Stimulated activated CD4-positive, alpha-beta T cell treated with anti-CD3 and anti-CD28 coated beads, Interleukin-1b, Interleukin-23, amount 100 ng/mL, for 4 hours (primary cell): Measurements from ENCODE around the gene MPZL1.
"Not testable (repeated sequence)": the region's sequence is repeated elsewhere in the genome, so short reads cannot be mapped to it uniquely, and the experiment has no call there.

Experiments used
- DNase-seq, 2 donors: peaks; one replicate each; pipeline ENCODE4 v3.0.0-alpha.2; 2020; ENCODE audit warnings: low read depth in 2 of 2

The MPZL1 gene

DNA sequence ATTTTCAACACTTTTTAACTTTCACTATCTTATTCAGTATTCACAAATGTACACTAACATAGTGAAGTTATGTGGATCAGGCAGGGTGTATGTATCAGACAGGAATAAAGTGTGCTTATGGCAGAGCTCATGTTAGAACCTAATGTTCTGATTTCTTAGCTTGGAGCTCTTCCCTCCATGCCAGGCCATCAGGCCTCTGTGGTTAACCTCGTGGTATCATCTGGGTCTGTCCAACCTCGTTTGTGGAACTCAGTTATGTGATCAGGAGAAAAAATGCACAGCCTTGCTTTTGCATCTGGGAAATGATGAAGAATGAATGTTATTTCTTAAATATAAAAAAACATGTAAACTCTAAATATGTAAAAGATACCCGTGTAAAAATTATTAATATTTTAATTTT lies 86.9 kb downstream of the MPZL1 start:
- DNase-seq, result no peak

DNA sequence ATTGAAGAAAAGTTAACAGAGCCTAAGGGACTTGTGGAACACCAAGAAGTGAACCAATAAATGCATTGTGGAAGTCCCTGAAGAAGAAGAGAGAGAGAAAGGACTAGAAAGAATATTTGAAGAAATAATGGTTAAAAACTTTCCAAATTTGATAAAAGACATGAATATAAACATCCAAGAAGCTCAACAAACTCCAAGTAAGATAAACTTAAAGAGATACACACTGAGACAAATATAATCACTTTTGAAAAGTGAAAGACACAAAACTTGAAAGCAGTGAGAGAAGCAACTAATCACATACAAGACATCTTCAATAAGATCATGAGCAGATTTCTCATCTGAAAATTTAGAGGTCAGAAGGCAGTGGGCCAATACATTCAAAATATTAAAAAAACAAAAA lies 91.2 kb downstream of the MPZL1 start:
- DNase-seq, result no peak

DNA sequence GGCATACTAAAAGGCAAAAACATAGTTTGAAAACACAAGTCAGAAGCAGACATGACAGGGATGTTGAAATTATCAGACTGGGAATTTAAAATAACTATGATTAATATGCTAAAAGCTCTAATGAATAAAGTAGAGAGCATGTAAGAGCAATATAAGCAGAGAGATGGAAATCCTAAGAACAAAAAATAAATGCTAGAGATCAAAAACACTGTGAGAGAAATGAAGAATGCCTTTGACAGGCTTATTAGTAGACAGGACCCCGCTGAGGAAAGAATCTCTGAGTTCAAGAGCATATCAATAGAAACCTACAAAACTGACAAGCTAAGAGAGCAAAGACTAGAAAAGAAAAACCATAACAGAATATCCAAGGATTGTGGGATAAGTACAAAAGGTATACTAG lies 93.9 kb downstream of the MPZL1 start:
- DNase-seq, result no peak

DNA sequence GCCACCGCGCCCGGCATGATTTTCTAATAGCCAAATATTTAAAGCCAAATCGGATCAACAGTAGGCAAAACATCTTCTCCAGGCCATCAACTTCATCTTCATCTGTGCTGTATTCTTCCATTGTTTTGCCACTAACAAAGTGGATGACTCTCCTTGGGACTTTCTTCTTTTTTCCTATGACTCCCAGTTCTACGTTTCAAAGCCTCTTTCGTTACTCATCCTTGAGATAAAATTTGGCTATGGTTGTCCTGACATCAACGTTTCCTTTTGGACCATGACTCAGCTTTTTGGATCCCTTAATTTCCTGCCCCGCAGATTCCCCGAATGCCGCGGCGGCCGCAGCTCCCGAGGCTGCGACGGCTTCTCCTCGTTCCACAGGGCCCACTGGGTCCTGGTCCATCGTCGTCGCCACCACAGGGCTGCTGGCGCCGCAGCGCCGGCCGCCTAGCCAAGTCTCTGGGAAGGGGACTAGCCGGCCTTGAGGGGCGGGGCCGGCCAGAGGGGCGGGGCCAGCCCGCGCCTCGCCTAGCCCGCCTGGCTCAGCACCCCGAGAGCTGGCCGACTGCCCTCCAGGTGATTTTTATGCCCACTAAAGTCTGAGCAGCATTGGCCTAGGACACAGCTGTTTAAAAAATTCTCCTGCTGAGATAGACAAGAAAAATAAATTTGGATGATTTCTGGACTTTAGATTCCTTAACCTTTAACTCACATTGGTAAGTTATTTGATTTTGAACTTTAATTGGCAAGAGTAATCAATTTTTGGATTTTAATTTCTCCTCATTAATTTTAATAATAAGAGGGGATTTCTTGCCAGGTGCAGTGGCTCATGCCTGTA lies 98.3 kb downstream of the MPZL1 start:
- peak in 1 of 2 donors; percentile 13 for DNase-seq

DNA sequence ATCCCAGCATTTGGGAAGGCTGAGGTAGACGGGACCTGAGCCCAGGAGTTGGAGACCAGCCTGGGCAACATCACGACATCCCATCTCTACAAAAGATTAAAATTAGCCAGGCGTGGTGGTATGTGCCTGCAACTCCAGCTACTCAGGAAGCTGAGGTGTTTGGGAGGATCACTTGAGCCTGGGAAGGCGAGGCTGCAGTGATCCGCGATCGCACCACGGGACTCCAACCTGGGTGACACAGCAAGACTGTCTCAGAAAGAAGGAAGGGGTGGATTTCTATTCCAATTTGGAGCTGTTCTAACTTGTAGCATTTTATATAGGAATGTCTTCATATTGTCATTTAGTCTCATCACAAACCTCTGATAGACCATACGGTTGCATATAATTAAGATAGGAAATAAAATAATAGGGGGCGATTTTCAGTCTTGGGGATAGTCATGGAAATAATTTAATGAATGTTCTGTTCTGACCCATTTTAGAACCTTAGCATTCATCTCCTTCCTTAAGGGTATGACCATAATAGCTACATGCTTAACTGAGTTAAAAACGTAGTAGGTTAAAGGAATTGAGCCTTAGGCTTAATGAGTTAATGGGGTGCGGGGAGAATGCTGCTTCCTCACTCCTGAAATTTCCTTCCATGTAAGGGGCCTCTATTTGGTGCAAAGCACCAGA lies 99.0 kb downstream of the MPZL1 start:
- DNase-seq, result no peak

DNA sequence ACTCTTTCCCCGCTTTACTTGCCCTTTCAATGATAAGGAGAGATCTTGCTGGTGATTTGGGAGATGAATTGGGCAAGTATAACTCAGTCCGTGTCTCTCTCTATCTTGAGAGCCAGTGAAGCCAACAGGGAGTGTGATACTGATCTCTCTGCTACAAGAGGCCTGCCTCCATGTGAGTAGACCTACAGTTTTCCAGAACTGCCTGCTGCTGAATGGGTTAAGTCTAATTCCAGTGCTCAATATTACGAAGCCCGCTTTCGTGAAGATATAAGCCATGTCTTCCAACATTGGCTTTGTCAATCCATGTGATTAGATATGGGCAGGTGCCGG lies 99.5 kb downstream of the MPZL1 start:
- no peak for DNase-seq

DNA sequence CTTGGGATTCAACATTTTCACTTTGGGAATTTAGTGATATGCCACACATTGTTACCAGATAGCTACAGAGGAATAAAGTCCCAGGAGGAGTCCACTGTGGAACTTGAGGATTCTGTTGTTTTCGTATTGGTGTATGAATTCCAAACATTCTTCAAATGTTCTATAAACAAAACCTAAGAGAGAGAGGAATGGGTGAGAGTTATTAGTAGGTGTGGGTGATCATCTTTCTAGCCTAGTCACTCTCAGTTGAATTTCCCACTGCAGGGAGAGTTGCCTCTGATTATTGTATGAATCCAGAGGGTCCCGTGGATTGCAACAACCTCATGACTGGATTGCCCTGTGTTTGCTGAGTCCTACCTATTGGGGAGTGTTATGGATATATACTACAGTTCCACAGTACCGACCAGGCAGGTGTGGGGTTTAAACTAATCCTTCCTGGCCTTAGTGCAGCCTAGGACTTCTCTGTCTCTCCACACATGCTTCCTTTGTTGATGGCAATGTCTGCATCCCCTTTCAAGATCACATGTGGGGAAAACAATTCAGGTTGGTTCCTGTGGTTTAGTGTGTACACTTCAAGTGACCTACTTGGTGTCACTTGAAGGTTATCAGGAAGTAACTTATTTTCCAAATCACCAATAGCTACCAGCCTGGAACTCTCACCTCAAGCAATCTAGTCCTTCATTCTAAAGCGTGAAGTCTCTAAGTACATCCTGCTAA lies 100.3 kb downstream of the MPZL1 start:
- DNase-seq, result no peak

DNA sequence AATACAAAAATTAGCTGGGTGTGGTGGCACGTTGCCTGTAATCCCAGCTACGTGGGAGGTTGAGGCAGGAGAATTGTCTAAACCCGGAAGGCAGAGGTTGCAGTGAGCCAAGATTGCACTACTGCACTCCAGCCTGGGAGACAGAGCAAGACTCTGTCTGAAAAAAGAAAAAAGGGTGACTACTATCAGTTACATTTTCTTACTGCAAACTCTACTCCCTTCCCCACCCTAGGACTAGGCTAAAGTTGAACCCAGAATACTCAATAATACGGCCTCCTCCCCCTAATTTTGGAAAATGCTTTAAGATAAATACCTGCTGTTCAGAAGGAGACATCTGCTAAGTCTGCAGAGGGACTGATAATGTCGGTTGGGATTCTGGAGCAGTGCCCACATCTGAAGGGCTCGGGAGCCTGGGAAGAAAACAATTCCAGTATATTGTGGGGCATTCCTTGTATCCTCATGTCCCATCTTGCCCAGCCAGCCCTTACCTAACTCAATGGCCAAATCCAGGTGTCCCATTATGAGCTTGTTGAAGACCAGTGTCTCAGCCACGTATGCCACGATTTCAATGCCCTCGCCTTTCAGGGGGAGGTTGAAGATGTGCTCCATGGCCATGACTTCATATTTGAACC lies 102.5 kb downstream of the MPZL1 start:
- DNase-seq, result no peak

DNA sequence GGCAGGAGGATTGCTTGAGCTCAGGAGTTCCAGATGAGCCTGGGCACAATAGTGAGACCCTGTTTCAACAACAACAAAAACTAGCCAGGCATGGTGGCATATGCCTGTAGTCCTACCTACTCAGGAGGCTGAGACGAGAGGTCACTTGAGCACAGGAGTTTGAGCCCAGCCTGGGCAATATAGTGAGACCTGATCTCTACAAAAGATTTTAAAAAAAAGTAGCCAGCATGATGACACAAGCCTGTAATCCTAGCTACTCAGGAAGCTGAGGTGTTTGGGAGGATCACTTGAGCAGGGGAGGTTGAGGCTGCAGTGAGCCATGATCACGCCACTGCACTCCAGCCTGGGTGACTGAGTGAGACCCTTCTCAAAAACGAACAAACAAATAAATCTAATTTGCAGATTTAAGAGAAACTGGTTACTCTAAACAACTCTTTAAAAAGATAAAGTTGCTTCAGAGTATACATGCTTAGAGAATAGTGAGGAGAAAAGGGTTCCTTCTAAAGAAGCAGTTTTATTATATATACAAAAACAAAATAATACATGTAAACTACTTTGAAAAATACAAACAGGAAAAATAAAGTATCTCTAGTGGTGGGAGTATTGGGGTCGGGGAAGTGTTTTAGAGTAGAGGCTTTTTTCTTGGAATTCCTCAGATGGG lies 103.8 kb downstream of the MPZL1 start:
- DNase-seq, result no peak

DNA sequence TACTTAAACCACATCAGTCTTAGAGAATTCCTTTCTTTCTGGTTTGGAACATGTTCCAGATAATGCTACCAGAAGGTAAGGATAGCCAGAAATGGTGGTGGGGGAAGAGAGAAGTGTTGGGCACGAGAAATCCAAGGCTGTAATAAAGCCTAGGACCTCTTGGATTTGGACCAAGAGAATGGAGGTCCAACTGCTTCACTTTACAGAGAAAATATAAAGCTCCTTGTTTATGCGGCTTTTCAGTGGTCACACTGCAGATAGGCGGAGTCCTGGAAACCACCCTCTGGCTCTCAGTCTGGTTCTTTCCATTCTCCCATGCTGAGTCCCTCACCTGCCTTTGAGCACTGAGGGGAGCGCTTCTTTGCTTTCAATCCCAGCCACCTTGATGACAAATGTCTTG lies 104.3 kb downstream of the MPZL1 start:
- DNase-seq, result no peak

DNA sequence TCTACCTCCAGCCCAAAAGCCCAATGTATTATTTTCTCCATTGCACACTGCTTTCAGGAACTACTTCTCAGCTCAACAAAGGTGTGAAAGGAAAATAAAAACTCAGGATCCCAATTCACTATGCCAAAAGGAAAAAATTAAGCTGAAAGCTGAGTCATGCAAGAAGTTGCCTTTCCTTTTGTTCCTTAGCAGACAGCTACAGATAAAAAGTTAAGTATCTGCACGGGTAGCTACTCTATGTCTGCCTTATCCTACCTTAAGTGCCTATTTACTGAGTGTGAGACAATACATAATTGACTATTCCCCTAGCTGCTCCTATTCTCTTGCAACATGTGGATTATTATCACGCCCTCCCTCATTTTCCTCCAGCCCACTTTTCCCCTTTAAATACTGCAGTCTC lies 108.1 kb downstream of the MPZL1 start:
- DNase-seq, result no peak

DNA sequence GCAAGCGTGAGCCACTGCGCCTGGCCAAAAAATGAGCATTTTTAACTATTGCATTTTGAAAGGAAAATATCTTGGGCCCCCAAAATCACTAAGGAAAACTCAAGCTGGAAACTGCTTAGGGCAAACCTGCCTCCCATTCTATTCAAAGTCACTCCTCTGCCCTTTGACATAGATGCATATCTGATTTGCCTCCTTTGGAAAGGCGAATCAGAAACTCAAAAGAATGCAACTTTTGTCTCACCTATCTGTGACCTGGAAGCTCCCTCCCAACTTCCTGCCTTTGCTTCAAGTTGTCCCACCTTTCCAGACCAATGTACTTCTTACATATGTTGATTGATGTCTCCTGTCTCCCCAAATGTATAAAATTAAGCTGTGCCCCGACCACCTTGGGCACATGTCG lies 108.9 kb downstream of the MPZL1 start:
- DNase-seq, result not testable (repeated sequence)

DNA sequence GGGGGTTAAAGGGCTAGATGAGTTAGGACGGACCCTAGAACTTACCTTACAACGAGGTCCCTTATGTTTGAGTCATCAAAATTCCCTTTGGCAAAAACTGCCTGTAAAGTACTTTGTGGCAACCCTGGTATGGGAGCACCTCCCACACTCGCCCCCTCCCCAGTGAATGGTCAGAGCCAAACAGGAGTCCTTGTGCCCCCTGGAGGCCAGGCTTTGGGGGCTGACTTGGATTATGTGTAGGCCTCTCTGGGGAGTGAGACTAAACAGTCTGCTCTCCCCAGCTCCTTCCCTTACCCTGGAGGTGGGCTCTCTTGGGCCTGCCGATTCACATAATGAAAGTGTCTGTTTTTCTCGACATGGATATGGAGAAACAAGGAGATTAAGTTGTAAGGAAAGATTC lies 110.9 kb downstream of the MPZL1 start:
- DNase-seq, result no peak

DNA sequence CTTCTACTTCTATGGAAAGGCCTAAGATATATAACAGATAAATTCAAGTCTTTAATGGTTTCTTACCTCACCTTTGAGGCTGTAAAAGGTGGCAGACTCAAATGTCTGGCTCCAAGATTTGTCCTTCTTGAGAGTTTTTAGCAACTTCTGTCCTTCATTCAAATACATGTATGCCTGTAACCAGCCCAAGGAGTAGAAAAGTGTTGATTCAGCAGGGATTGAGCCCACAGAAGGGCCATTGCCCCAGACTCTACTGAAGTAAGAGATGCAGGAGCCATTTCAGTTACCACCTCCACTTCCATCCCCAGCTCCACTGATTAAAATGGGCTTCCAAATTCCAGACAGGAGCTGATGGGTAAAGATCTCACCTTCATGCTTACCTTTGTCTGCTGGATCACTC lies 112.1 kb downstream of the MPZL1 start:
- no peak for DNase-seq

DNA sequence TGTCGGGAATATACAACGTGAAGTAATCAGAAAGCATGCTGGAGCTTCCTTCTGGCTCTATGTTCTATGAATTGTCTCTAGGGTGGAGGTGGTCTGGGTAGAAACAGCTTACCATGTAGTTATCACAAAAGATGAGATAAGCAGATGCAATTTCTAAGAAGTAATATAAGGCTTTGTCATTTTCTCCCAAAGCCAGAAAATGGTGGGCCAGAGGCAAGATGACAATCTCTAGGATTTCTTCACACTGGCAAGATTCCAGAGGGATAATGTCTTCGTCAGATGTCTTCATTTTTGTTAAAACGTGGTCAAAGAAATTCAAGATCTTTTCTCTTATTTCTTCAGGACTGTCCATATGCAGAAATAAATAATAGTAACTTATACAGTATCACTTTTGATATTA lies 114.4 kb downstream of the MPZL1 start:
- DNase-seq, result no peak

DNA sequence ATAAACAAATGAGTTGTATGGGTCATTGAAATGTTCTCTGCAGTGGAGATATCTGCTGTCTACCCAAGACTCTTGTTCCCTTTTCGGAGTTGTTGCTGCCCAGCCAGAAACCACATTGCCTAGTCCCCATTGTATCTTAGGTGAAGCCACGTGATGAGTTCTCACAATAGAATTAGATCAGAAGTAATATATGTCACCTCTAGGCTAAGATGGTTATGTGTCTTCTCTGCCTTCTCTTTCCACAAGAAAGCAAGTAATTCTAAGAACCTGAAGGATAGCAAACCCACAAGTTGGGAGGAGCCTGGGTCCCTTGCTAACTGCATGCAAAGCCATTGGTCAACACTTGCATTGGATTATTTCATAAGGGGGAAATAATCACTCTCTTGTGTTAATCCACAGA lies 115.5 kb downstream of the MPZL1 start:
- DNase-seq, result no peak

DNA sequence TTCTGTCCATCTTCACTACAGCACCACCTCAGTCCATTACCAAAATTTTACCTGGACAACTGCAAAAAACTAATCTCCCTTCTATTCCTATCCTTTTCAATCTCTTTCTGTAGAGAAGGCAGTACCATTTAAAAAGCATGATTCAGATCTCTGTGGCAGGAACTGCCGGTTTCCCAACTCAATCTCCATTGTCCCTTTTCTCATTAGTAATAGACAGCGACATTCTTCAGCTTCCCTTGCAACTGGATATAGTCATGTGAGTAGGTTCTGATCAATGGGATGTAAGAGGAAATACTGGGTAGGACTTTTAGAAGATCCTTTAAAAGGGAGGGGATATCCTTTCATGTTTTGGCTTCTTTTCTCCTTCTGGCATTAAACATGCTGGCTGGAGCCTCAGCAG lies 117.2 kb downstream of the MPZL1 start:
- DNase-seq, result no peak
